HG03342 (cell line): Measurements from ENCODE around the gene CDK2AP2.

Experiments
- ATAC-seq: cut with Tn5 transposase; IDR thresholded peaks from one replicate; pipeline ENCODE4 v1.9.1; 2021; ENCODE audit warnings: mild to moderate bottlenecking, moderate library complexity; ENCODE audit not compliant: unreplicated experiment

Gene CDK2AP2

GRCh38 chr11:67504005-67504949, 3.7 kb downstream of the CDK2AP2 start:
- no peak for ATAC-seq

- ATAC-seq = no peak
Observed at GRCh38 chr11:67503119-67504004, 4.6 kb downstream of the CDK2AP2 start.

- ATAC-seq = no peak
Observed at GRCh38 chr11:67502328-67502979, 5.5 kb downstream of the CDK2AP2 start.

GRCh38 chr11:67501854-67502253, 6.1 kb downstream of the CDK2AP2 start:
- no peak for ATAC-seq

- ATAC-seq = no peak
Observed at GRCh38 chr11:67500831-67501715, 6.9 kb downstream of the CDK2AP2 start.

- no peak for ATAC-seq
Observed at GRCh38 chr11:67500484-67500821, 7.5 kb downstream of the CDK2AP2 start.

GRCh38 chr11:67499808-67500483, 8.0 kb downstream of the CDK2AP2 start:
- ATAC-seq = no peak

- ATAC-seq = no peak
Observed at GRCh38 chr11:67498544-67498972, 9.4 kb downstream of the CDK2AP2 start.

GRCh38 chr11:67497656-67498291, 10.2 kb downstream of the CDK2AP2 start:
- ATAC-seq = no peak

GRCh38 chr11:67496113-67496512, 11.8 kb downstream of the CDK2AP2 start:
- ATAC-seq = no peak

- no peak for ATAC-seq
Observed at GRCh38 chr11:67495234-67496005, 12.5 kb downstream of the CDK2AP2 start.

- no peak for ATAC-seq
Observed at GRCh38 chr11:67494371-67495233, 13.4 kb downstream of the CDK2AP2 start.

GRCh38 chr11:67493548-67494370, 14.2 kb downstream of the CDK2AP2 start:
- ATAC-seq = no peak

GRCh38 chr11:67492801-67493547, 15.0 kb downstream of the CDK2AP2 start:
- no peak for ATAC-seq

- ATAC-seq = no peak
Observed at GRCh38 chr11:67492069-67492727, 15.8 kb downstream of the CDK2AP2 start.
